Omental fat pad (tissue), 4 donors: ENCODE results near the gene SWAP70. TPM values are rescaled to one million over a fixed set of nuclear protein-coding genes. Genes with fewer than 3 reads are reported as not detected.

Experiments used
- ATAC-seq: fragments of 150-250 bp; one replicate; pipeline ENCODE4 v1.9.1; 2016; ENCODE audit warnings: mild to moderate bottlenecking, moderate library complexity; ENCODE audit not compliant: low FRiP score
- DNase-seq: peaks from one replicate; pipeline ENCODE4 v3.0.0-alpha.2; 2019; ENCODE audit warnings: low spot score
- total RNA-seq, 4 donors: library from RNA; depleted of rRNA; stranded (reverse); fragments of >200 nt; gene quantifications; one replicate each; pipeline ENCODE4 v1.1.0, GENCODE V29; 2016
- TF ChIP-seq, protein P1 (sequence below), 3 donors: fragments of 450-650 bp; IDR thresholded peaks; one replicate each; pipeline ENCODE4 v1.5.1; 2016 to 2017; ENCODE audit warnings: antibody characterized with exemption in 3 of 3, mild to moderate bottlenecking in 3 of 3, moderate library complexity in 2 of 3

The SWAP70 gene
- total RNA-seq, 4 donors from 2014 or later, result 35.6 to 81.7 (median 61.0) TPM

DNA sequence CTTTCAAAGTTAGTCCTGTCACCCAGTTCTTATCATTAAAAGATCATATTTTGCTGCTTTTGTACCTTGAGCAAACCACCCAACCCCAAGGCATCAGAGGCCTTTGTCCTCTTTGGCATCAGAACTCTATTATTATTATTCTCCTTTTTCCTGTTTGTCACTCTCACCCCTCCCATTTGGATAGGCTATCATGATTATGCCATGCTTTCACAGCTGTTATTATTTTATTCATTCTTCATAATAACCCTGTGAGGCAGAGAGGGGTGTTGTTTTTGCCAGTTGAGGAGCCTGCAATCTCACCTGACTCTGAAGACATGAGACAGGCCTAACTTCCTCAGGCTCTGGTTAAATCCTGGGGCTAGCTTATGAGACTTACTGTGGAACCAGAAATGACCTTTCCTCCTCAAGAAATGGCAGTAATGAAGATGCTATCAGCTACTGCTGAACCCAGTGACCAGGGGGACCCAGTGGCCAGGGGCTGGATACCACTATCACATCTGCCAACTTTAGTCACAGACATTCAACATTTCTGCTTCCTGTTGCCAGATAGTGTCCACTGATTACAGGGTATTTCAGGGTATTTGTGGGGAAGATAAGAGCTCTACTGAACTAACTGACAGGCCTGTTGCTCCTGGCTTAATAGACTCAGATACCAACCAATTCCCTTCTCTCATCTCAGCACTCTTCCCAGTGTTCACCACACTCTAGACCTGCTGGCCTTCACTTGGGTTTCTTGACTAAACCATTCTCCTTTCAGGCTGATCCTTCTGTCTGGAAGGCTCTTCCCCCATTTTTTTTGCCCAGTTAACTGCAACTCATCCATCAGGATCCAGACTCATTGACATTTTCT, 11.8 kb upstream of the SWAP70 start:
- ATAC-seq, result no peak
- DNase-seq, result no peak
- TF ChIP-seq, protein P1, sequence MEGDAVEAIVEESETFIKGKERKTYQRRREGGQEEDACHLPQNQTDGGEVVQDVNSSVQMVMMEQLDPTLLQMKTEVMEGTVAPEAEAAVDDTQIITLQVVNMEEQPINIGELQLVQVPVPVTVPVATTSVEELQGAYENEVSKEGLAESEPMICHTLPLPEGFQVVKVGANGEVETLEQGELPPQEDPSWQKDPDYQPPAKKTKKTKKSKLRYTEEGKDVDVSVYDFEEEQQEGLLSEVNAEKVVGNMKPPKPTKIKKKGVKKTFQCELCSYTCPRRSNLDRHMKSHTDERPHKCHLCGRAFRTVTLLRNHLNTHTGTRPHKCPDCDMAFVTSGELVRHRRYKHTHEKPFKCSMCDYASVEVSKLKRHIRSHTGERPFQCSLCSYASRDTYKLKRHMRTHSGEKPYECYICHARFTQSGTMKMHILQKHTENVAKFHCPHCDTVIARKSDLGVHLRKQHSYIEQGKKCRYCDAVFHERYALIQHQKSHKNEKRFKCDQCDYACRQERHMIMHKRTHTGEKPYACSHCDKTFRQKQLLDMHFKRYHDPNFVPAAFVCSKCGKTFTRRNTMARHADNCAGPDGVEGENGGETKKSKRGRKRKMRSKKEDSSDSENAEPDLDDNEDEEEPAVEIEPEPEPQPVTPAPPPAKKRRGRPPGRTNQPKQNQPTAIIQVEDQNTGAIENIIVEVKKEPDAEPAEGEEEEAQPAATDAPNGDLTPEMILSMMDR (IDR thresholded peaks at IDR 0.05), result no peak

DNA sequence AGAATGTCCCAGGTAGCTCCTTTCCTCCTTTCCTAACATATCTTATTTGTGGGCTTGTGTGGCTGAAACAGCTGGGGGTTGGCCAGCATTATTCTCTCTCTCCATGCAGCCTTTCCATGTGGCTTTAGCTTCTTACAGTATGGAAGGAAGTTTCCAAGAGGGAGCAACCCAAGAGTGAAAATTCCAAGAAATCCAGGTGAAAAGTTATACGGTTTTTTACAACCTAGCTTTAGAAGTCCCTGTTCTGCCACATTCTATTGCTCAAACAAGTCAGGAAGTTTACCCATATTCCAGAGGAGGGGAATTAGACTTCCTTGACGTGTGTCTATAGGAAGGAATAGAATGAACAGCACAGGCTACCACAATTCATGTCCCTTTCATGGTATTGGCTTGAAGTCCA, 10.0 kb upstream of the SWAP70 start:
- DNase-seq (no peak), ATAC-seq (no peak)
- TF ChIP-seq, protein P1 (IDR thresholded peaks at IDR 0.05), result no peak

DNA sequence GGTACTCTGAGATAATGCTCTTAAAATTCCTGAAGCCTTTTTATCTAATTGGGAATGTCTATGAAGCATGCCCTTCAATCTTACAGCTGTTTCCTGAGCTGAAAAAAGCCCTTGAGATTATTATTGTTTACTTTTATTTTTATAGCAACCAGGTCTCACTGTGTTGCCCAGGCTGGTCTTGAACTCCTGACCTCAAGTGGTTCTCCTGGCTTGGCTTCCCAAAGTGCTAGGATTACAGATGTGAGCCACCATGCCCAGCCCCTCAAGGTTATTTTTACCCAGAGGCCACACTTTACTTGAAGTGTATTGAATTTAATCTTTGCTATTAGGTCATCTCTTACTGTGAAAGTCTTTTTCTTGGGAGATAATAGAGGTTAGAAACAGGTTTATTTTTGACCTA, 7.0 kb upstream of the SWAP70 start:
- TF ChIP-seq, protein P1 (IDR thresholded peaks at IDR 0.05), result no peak
- ATAC-seq (no peak), DNase-seq (no peak)

DNA sequence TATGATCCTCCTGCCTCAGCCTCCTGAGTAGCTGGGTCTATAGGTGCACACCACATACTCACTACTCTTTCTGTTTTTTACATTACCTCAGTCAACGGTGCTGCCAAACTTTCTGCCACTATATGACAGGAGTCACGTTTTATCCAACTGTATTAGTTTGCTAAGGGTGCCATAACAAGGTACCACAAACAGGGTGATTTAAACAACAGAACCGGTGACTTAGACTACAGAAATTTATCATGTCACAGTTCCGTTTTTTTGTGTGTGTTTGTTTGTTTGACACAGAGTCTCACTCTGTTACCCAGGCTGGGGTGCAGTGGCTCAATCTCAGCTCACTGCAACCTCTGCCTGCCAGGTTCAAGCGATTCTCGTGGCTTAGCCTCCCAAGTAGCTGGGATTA, 6.3 kb upstream of the SWAP70 start:
- TF ChIP-seq, protein P1 (IDR thresholded peaks at IDR 0.05), result no peak
- no peak for DNase-seq
- ATAC-seq, result no peak

DNA sequence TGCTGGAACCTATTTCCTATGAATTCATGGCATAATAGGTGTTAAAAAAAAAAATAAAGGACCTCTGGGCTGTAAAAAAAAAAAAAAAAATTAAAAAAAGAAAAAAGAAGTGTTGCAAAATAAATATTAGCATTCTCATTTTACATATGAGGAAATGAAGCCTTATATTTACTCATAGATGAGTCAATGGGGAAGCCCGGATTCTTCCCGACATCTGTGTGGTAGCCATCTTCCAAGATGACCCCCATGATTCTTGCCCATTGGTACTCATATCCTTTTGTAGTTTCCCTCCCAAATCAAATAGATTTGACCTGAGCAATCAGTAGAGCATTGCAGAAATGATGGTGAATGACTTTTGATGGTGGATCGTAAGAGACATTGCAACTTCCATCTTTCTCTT, 3.0 kb upstream of the SWAP70 start:
- DNase-seq, result no peak
- no peak for ATAC-seq
- TF ChIP-seq, protein P1 (IDR thresholded peaks at IDR 0.05), result no peak

DNA sequence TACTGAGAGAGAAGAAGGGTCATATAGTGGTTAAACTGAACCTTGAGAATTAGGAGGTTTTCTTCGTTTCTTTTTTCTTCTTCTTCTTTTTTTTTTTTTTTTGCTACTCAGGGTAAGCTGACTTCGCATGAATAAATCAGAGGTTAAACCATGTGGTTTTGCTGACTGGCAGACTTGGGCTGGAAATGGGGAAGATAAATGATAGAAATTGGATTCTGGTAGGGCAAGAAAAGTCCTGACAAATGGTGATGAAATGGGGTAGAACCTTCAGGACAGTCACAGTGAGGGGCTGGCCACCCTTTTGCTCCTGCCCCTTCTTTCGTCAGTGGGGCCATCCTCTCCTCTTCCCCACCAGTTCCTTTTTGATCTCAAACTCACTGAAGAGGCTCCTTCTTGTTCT, 1.6 kb upstream of the SWAP70 start:
- ATAC-seq, result no peak
- DNase-seq, result no peak
- TF ChIP-seq, protein P1 (IDR thresholded peaks at IDR 0.05), result no peak
